K562 (cell line): Measurements from ENCODE around the gene SET. TPM values are rescaled to one million over a fixed set of nuclear protein-coding genes. Genes with fewer than 3 reads are reported as not detected.

Experiments
- GABPB2 ChIP-seq: fragments of 250-450 bp; sonication (Bioruptor Pico); conservative IDR thresholded peaks from 2 replicates; pipeline ENCODE4 v1.5.1; 2021; ENCODE audit warnings: mild to moderate bottlenecking
- GTF2E2 ChIP-seq: fragments of 200-800 bp; sonication (Bioruptor generic); IDR thresholded peaks from 2 replicates; pipeline ENCODE4 v1.6.1; 2016; ENCODE audit warnings: missing genetic modification characterization, missing compliant biosample characterization
- HLTF ChIP-seq: fragments of 450-650 bp; IDR thresholded peaks from 2 replicates; pipeline ENCODE4 v1.6.1; 2016
- MIER1 ChIP-seq: fragments of 450-650 bp; IDR thresholded peaks from 2 replicates; pipeline ENCODE4 v1.6.1; 2016; ENCODE audit warnings: antibody characterized with exemption, mild to moderate bottlenecking, low read depth
- NR4A1 ChIP-seq, 2 experiments: fragments of 250-450 bp in 1 of 2; fragments of 450-650 bp in 1 of 2; sonication (Bioruptor Pico) in 1 of 2; IDR thresholded peaks; 2 replicates each; pipeline versions ENCODE4 v1.4.0 to v1.6.1; 2016 to 2020; ENCODE audit warnings: mild to moderate bottlenecking in 2 of 2, missing compliant biosample characterization in 1 of 2, missing genetic modification characterization in 1 of 2, moderate library complexity in 1 of 2
- OTX1 ChIP-seq: fragments of 450-650 bp; formaldehyde crosslinking; IDR thresholded peaks from 2 replicates; pipeline ENCODE4 v1.4.0; 2022; ENCODE audit warnings: mild to moderate bottlenecking
- PHB ChIP-seq: fragments of 250-450 bp; sonication (Bioruptor Pico); IDR thresholded peaks from 2 replicates; pipeline ENCODE4 v1.5.0; 2021
- PKNOX1 ChIP-seq: fragments of 450-650 bp; IDR thresholded peaks from 2 replicates; pipeline ENCODE4 v1.6.1; 2016
- RBM17 ChIP-seq: fragments of 200-400 bp; formaldehyde crosslinking; IDR thresholded peaks from 2 replicates; pipeline ENCODE4 v1.6.1; 2017; ENCODE audit warnings: low read depth, mild to moderate bottlenecking, low read length, borderline replicate concordance
- REST ChIP-seq, 2 experiments: fragments of 450-650 bp; formaldehyde crosslinking in 1 of 2; IDR thresholded peaks; 2 replicates each; pipeline versions ENCODE4 v1.4.0 to v1.6.1; 2014 to 2020; ENCODE audit warnings: mild to moderate bottlenecking in 2 of 2, borderline replicate concordance in 1 of 2, low read depth in 1 of 2
- RFX1 ChIP-seq: fragments of 450-650 bp; IDR thresholded peaks from 2 replicates; pipeline ENCODE4 v1.6.1; 2016; ENCODE audit warnings: mild to moderate bottlenecking, moderate library complexity
- SIRT6 ChIP-seq: IDR thresholded peaks from one replicate; pipeline ENCODE4 v1.6.1; 2012; ENCODE audit warnings: low read depth, mild to moderate bottlenecking, control low read depth, inconsistent platforms, low read length, moderate library complexity
- SMARCC2 ChIP-seq: fragments of 450-650 bp; IDR thresholded peaks from 2 replicates; pipeline ENCODE4 v1.6.1; 2017; ENCODE audit warnings: antibody characterized with exemption, moderate library complexity, mild to moderate bottlenecking, low read depth
- TCF15 ChIP-seq: fragments of 250-450 bp; sonication (Bioruptor Pico); IDR thresholded peaks from 2 replicates; pipeline ENCODE4 v1.8.0; 2022; ENCODE audit warnings: moderate library complexity, mild to moderate bottlenecking, inconsistent platforms
- ZC3H11A ChIP-seq: IDR thresholded peaks from 2 replicates; pipeline ENCODE4 v1.6.1; 2012; ENCODE audit warnings: low read depth, low read length, improper control_type of control experiment
- ZNF121 ChIP-seq: sonication (generic); formaldehyde crosslinking; conservative IDR thresholded peaks from 2 replicates; pipeline ENCODE4 v1.8.0; 2022; ENCODE audit warnings: missing genetic modification reagents
- ZNF124 ChIP-seq: sonication (generic); formaldehyde crosslinking; IDR thresholded peaks from 2 replicates; pipeline ENCODE4 v1.8.1; 2022; ENCODE audit warnings: missing genetic modification reagents
- ZNF316 ChIP-seq: fragments of 450-650 bp; IDR thresholded peaks from 2 replicates; pipeline ENCODE4 v1.6.1; 2016
- polyA plus RNA-seq, 8 experiments: library from polyadenylated mRNA; depleted of rRNA in 4 of 8; stranded (reverse) in 5 of 8; unstranded in 3 of 8; fragments of >200 nt; fragmentation: Nextera tagmentation in 2 of 8; fragmentation: Illumina TruSeq in 1 of 8; extraction: Ambion mirVana in 2 of 8; extraction: Trizol in 1 of 8; gene quantifications; 2 replicates each; pipeline versions ENCODE4 v1.2.1 to v1.2.3, GENCODE V29; 2011 to 2014; ENCODE audit warnings: inconsistent platforms in 1 of 8, missing spikeins in 1 of 8
- total RNA-seq, 7 experiments: library from RNA; depleted of rRNA in 6 of 7; stranded (reverse); fragments of >200 nt in 6 of 7; fragmentation: Illumina TruSeq in 2 of 7; extraction: Trizol in 2 of 7; gene quantifications; 2 replicates each; pipeline versions ENCODE4 v1.2.1 to v1.2.3, GENCODE V29; 2011 to 2021; ENCODE audit warnings: low replicate concordance in 1 of 7
- TF ChIP-seq, protein P1 (sequence below): fragments of 450-650 bp; IDR thresholded peaks from 2 replicates; pipeline ENCODE4 v1.6.1; 2014; ENCODE audit warnings: low read depth, mild to moderate bottlenecking, moderate library complexity, borderline replicate concordance

The SET gene
- total and polyA plus RNA-seq, 9 of the 15 experiments (the other 6 are each of a cell fraction or from before 2014, with no cell fraction given) = 404 to 1,447 (median 907) TPM

DNA sequence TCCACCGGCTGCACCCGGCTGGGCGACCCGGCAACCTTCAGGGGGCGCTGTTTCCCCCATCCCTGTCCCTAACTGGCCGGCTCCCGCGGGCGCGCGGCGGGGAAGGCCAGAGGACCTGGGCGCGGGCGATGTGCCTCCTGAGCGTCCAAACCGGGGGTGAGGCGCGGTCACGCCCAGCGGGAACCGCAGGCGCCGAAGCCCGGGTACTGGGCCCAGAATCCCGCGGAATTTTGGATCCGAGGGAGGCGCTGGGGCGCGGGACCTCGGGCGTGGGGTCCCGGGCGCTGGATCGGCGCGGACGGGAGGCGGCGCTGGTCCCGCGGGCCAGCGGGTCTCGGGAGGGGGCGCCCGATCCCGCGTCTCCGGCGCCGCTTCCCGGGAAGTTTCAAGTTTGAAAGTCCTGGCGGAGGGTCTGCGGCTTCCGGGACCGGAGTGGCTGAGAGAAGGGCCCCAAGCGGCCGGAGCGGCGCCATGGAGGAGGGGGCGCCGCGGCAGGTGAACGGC, 13.5 kb downstream of the SET start, which contains the start of gene PKN3 (continued):
- TF ChIP-seq PKNOX1 (no peak), PHB (CRISPR knock-in tag) (no peak), GABPB2 (CRISPR knock-in tag) (no peak), MIER1 (no peak), HLTF (no peak), ZNF316 (no peak), RBM17 (no peak), ZNF121 (CRISPR knock-in tag) (no peak), SIRT6 (no peak), ZNF124 (CRISPR knock-in tag) (no peak), SMARCC2 (peak; percentile 52; the same call in 1 of the 2 replicates), REST (IDR thresholded peaks at IDR 0.05; ENCODE audit: borderline replicate concordance) (peak; percentile 75), REST (CRISPR knock-in tag; IDR thresholded peaks at IDR 0.05; ENCODE audit: low read depth) (no peak), ZC3H11A (no peak), GTF2E2 (no peak), OTX1 (CRISPR knock-in tag) (no peak), RFX1 (no peak), NR4A1 (CRISPR knock-in tag; IDR thresholded peaks at IDR 0.05) (no peak), NR4A1 (tag; IDR thresholded peaks at IDR 0.05) (no peak), TCF15 (CRISPR knock-in tag) (no peak)
- TF ChIP-seq, protein P1, sequence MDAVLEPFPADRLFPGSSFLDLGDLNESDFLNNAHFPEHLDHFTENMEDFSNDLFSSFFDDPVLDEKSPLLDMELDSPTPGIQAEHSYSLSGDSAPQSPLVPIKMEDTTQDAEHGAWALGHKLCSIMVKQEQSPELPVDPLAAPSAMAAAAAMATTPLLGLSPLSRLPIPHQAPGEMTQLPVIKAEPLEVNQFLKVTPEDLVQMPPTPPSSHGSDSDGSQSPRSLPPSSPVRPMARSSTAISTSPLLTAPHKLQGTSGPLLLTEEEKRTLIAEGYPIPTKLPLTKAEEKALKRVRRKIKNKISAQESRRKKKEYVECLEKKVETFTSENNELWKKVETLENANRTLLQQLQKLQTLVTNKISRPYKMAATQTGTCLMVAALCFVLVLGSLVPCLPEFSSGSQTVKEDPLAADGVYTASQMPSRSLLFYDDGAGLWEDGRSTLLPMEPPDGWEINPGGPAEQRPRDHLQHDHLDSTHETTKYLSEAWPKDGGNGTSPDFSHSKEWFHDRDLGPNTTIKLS = no peak
